ENCODE measurements around the gene SLC29A2.

SLC29A2 gene

DNA sequence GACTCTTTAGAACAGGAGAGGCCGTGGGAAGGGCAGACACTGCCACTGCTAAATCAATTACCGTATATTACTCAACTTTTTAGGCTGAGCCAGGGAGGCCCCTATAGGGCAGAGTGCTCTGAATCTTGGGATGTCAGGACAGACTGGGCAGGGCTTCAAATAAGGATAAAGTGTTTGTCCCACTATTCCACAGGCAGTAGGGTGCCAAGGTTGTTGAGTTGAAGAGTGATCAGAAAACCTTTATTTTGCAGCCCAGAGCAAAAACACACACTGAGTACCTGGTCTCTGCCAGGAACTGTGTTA lies 22.5 kb downstream of the SLC29A2 start:
- DNase-seq (ENCODE audit: low read depth in 2 of 2): no peak

GRCh38 chr11:66347425-66348276 lies 23.9 kb downstream of the SLC29A2 start, which contains the start of gene B4GAT1:
Gene B4GAT1, minus strand, starts transcription at chr11:66347629. Its CDS starts 84 bp downstream, at chr11:66347545.
- peak; percentile 80 to 81 for DNase-seq (ENCODE audit: low read depth in 2 of 2)

GRCh38 chr11:66346476-66347424 lies 24.8 kb downstream of the SLC29A2 start:
- no peak for DNase-seq (ENCODE audit: low read depth in 2 of 2)

- no peak for DNase-seq (ENCODE audit: low read depth in 2 of 2)
Measured at GRCh38 chr11:66345316-66345649, 26.3 kb downstream of the SLC29A2 start.

- DNase-seq (ENCODE audit: low read depth in 2 of 2): peak; percentile 91 to 94
Measured at GRCh38 chr11:66344550-66345315, 26.8 kb downstream of the SLC29A2 start, which contains the start of gene BRMS1. Gene BRMS1, minus strand, starts transcription at chr11:66345104. Its CDS starts 2,870 bp downstream, at chr11:66342234.

DNA sequence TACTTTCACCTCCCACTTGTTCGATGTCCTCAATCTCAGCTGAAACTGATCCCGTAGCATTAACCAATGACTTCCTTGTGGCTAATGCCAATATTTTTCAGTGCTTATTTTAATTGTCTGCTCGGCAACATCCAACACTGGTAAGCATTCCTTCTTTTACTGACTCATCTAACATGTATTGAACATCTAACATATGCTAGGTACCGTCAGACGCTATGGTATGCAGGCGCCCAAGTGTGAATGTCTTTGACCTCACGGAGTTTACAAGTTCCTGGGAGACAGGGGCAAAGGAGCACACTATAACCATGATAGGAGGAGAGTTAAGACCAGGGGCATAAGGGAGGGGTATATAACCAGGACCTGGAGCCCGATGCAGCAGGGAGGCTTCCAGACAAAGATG lies 28.4 kb downstream of the SLC29A2 start:
- no peak for DNase-seq (ENCODE audit: low read depth in 2 of 2)

- DNase-seq (ENCODE audit: low read depth in 2 of 2): no peak
Measured at GRCh38 chr11:66341502-66342126, 29.9 kb downstream of the SLC29A2 start.

GRCh38 chr11:66340596-66341501 lies 30.7 kb downstream of the SLC29A2 start:
- no peak for DNase-seq (ENCODE audit: low read depth in 2 of 2)

DNA sequence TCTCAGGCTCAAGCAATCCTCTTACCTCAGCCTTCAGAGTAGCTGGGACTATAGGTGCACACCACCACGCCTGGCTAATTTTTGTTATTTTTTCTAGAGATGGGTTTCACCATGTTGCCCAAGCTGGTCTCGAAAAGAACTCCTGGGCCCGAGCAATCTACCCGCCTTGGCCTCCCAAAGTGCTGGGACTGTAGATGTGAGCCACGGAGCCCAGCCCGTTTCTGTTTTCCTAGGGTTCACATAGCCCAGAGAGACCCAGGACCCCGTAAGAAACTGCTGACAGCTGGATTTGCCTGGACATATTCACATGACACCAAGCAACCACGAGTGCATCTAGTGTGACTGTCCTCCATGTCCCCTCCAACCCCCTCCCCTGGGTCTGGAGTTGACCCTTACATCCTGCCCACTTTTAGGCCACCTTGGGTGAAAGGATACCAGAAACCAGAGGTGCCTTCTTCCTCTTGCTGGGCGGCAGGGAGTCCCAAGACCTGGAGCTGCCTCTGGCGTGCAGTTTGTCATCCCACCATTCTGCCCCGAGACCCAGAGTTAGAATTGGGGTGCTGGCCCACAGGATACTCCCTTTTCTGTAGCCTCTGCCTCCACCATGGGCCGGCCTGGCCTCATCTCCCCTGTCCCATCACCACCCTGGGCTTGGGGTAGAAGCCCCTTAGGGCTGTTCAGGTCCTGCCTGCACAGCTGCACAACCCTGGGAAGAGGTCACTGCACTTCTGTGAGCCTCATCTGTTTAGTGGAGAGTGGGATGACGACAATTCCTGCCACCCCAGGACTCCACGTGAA lies 31.7 kb downstream of the SLC29A2 start:
- DNase-seq (ENCODE audit: low read depth in 2 of 2): no peak

- DNase-seq (ENCODE audit: low read depth in 2 of 2): no peak
Measured at GRCh38 chr11:66339162-66339675, 32.3 kb downstream of the SLC29A2 start.

DNA sequence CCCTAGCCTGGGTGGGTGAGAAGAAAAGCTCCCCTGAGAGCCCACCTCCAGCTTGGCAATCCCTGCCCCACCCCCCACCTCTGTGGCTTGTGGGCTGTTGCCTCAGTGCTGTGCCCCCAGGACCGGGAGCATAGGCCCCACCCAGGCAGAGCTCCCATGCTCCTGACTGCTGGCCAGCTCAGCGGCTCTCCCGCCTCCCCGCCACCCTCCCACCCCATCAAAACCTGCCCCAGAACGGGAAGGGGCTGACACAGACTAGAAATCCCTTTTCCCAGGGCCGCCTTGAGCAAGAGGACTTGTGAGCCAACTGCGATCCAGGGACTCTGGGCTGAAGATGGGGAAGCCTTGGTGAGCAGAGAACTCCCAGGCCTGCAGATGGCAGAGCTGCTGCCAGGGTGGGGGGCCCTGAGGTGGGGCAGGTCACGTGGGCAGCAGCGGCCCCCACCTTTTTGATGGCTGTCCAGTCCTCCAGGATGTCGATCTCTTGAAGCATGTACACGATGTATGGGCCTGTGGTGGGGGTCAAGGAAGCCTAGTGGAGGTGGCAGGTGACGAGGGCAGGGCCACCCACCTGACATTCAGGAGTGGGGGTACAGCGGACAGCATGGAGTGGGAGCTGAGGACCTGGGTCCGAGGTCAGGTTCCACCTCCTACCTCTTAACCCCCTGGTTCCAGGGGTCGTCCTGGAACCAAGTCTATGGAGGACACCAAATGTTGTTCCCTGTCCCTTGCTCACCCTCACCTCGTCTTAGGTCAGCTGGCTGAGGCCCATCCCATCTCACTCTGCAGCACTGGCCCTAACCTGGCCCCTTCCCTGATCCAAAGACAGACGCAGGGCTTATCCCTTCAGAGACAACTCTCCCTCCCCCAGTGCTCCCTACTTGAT lies 33.0 kb downstream of the SLC29A2 start:
- no peak for DNase-seq (ENCODE audit: low read depth in 2 of 2)

DNA sequence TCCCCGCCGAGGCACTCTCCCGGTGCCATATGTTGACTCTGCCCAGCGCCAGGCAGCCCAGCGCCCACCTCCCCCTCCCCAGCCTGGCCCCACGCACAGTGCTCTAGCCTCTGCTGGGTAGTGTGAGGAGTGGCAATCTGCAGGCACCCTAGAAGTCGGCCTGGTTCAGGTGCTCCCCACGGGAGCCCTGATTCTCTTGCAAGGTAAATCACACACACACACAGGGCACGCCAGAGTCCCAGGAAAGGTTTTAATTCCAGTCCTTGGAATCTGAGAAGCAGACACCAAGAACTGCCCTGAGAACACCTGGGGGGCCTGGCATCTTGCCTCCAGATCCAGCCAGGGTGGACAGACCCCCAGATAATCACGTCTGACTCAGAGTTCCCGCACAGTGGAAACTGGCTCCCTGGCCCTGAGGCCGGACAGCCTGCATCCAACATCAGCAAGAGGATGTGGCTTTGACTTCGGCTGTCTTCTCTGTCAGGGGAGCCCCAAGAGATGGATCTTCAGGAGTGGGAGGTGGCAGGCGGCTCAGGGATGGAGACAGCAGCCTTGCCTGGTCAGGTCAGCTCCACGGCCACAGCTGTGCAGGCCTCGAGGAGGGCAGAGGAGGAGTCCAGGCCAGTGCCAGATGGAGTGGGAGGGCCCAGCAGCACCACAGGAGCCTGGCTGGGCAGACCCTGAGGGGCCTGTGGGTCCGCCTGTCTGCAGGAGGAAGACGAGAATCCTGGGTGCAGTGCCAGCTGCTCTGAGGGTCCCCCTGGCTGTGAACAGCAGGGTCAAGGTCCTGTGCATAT lies 34.3 kb downstream of the SLC29A2 start:
- DNase-seq (ENCODE audit: low read depth in 2 of 2): no peak

- peak; percentile 43 to 64 for DNase-seq (ENCODE audit: low read depth in 2 of 2)
Measured at GRCh38 chr11:66336234-66337102, 35.1 kb downstream of the SLC29A2 start, which contains the start of gene RIN1. Gene RIN1, minus strand, starts transcription at chr11:66336434. Its CDS starts 32 bp downstream, at chr11:66336402.

DNA sequence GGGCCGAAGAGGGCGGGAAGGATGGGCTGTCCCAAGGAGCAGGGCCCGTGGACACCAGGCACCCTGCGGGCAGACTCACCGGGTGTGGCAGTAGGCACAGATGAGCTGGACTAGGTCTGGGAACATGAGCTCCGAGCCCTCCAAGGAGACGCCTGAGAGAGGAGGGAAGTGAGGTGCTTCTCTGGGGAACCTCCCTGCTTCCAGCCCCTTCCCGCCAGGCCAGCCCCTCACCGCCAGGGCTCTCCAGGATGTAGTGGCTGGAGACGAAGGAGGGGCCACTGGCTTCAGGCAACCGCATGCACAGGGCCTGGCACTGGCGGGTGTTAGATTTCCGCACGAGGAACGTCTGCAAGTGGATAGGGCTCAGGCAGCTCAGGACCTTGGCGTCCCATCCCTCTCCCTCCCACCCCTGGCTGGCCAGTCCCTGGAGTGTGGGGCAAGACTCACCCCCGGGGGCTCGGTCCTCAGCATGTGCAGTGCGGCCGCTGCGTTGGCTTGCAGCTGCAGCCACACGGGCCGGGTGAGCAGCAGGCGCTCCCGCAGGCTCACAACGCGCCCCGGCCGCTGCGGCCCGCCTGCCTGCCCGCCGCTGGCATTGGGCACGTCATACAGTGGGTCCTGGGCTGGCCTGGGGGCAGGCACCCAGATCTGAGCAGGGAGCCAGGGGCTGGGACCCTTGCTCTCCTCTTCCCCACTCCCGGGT lies 35.9 kb downstream of the SLC29A2 start:
- no peak for DNase-seq (ENCODE audit: low read depth in 2 of 2)

DNA sequence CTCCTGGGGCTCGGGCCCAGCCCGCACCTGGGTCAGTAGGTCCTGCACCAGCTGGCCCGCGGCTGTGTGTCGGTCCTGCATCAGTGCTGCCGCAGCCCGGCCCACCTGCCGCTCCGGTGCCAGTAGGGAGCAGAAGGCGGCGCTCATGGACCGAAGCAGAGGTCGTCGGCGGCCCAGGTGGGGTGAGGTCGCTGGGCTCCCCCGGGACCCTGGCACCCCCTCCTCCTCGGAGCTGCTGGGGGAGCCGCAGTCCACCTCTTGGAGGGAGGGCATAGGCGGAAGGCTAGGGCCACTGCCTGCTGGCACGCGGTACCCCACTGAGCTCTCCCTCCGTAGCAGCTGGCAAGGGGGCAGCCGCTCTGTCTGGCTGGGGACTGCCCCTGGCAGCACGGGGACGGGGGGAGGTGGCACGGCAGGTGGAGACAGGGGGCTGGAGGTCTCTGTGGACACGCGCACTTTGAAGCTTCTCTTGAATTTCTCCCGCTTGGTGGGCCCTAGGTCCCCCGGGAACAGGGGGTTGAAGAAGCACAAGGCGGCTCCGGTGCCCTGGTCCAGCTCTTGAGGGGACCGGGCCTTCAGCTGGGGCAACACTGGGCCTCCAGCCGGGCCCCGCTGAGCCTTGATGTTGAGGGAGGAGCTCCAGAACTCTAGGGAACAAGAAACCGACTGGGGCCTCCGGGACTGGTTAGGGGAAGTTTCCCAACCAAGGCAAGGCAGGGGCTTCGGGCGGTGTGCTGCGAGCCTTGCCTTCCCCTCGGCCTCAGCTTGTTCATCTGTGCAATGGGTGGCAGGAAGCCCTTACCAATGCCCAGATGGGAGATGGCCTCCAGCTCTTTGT lies 36.7 kb downstream of the SLC29A2 start:
- no peak for DNase-seq (ENCODE audit: low read depth in 2 of 2)

Data from stimulated activated CD4-positive, alpha-beta T cell treated with anti-CD3 and anti-CD28 coated beads, Interleukin-4, amount 100 ng/mL, for 48 hours (primary cell).